ENCODE results near the gene VSTM2L.
A peak's percentile ranks its signal among the peaks of the same experiment; 100 is the strongest.

VSTM2L gene

GRCh38 chr20:37991157-37991866 lies 88.4 kb downstream of the VSTM2L start:
- DNase-seq, result no peak

GRCh38 chr20:37991908-37992307 lies 89.0 kb downstream of the VSTM2L start:
- DNase-seq, result no peak

GRCh38 chr20:37992802-37993409 lies 90.0 kb downstream of the VSTM2L start:
- peak; percentile 29 to 35 for DNase-seq

- no peak for DNase-seq
Observed at GRCh38 chr20:37994512-37994911, 91.6 kb downstream of the VSTM2L start.

All from activated T-cell treated with anti-CD3 and anti-CD28 coated beads, Interleukin-2, amount 50 U/mL, for 48 hours (primary cell).